K562 (cell line): ENCODE data around the gene C16orf92. TPM values are rescaled to one million over a fixed set of nuclear protein-coding genes. Genes with fewer than 3 reads are reported as not detected.
A peak's percentile ranks its signal among the peaks of the same experiment; 100 is the strongest.

Experiments
- ARID3B ChIP-seq: fragments of 250-450 bp; sonication (Bioruptor Pico); IDR thresholded peaks from 2 replicates; pipeline ENCODE4 v1.4.0; 2020; ENCODE audit warnings: borderline replicate concordance
- CBFB ChIP-seq: sonication (generic); formaldehyde crosslinking; IDR thresholded peaks from 2 replicates; pipeline ENCODE4 v1.4.0; 2020; ENCODE audit warnings: mild to moderate bottlenecking, missing genetic modification reagents
- CEBPB ChIP-seq: fragments of 450-650 bp; IDR thresholded peaks from 2 replicates; pipeline ENCODE4 v1.6.1; 2016; ENCODE audit warnings: missing genetic modification characterization, missing compliant biosample characterization
- CREM ChIP-seq: IDR thresholded peaks from 2 replicates; pipeline ENCODE4 v1.6.1; 2014; ENCODE audit warnings: antibody characterized with exemption, low read depth
- EZH2 ChIP-seq: IDR thresholded peaks from 2 replicates; pipeline ENCODE4 v1.6.1; 2012; ENCODE audit warnings: low read depth, mild to moderate bottlenecking, inconsistent platforms, low read length, borderline replicate concordance
- FOXJ3 ChIP-seq: sonication (generic); formaldehyde crosslinking; IDR thresholded peaks from 2 replicates; pipeline ENCODE4 v1.4.0; 2020; ENCODE audit warnings: mild to moderate bottlenecking, missing genetic modification reagents
- FUS ChIP-seq: fragments of 200-400 bp; formaldehyde crosslinking; optimal IDR thresholded peaks from 2 replicates; pipeline ENCODE3; 2017; ENCODE audit warnings: low read depth, low read length
- MAFF ChIP-seq: IDR thresholded peaks from 2 replicates; pipeline ENCODE4 v1.6.1; 2012; ENCODE audit warnings: low read length, improper control_type of control experiment
- PHB ChIP-seq: fragments of 250-450 bp; sonication (Bioruptor Pico); IDR thresholded peaks from 2 replicates; pipeline ENCODE4 v1.5.0; 2021
- POU5F1 ChIP-seq: fragments of 150-350 bp; IDR thresholded peaks from 2 replicates; pipeline ENCODE4 v1.6.1; 2014; ENCODE audit warnings: borderline replicate concordance, low read length, low read depth, mild to moderate bottlenecking; ENCODE audit not compliant: partially characterized antibody
- PRMT5 ChIP-seq: sonication (generic); formaldehyde crosslinking; IDR thresholded peaks from 2 replicates; pipeline ENCODE4 v1.5.0; 2020; ENCODE audit warnings: missing genetic modification reagents
- SREBF2 ChIP-seq: sonication (generic); formaldehyde crosslinking; IDR thresholded peaks from 2 replicates; pipeline ENCODE4 v1.4.0; 2020; ENCODE audit warnings: mild to moderate bottlenecking, missing genetic modification reagents
- TCF7 ChIP-seq: sonication (generic); IDR thresholded peaks from 2 replicates; pipeline ENCODE4 v1.6.1; 2016; ENCODE audit warnings: antibody characterized with exemption, borderline replicate concordance
- TFAP4 ChIP-seq: sonication (generic); formaldehyde crosslinking; IDR thresholded peaks from 2 replicates; pipeline ENCODE4 v1.8.0; 2022; ENCODE audit warnings: missing genetic modification reagents, mild to moderate bottlenecking, moderate library complexity, borderline replicate concordance
- TSHZ1 ChIP-seq: fragments of 250-450 bp; sonication (Bioruptor Pico); IDR thresholded peaks from 2 replicates; pipeline ENCODE4 v1.4.0; 2020; ENCODE audit warnings: mild to moderate bottlenecking, moderate library complexity
- ZBTB7A ChIP-seq: IDR thresholded peaks from 2 replicates; pipeline ENCODE4 v1.6.1; 2011; ENCODE audit warnings: low read depth, mild to moderate bottlenecking, low read length, moderate library complexity, borderline replicate concordance; ENCODE audit not compliant: control insufficient read depth
- ZFX ChIP-seq: sonication (generic); formaldehyde crosslinking; IDR thresholded peaks from 2 replicates; pipeline ENCODE4 v1.8.0; 2022; ENCODE audit warnings: mild to moderate bottlenecking, missing genetic modification reagents, moderate library complexity
- ZNF217 ChIP-seq: sonication (generic); formaldehyde crosslinking; IDR thresholded peaks from 2 replicates; pipeline ENCODE4 v1.8.0; 2022; ENCODE audit warnings: mild to moderate bottlenecking, missing genetic modification reagents
- polyA plus RNA-seq, 8 experiments: library from polyadenylated mRNA; depleted of rRNA in 4 of 8; stranded (reverse) in 5 of 8; unstranded in 3 of 8; fragments of >200 nt; fragmentation: Nextera tagmentation in 2 of 8; fragmentation: Illumina TruSeq in 1 of 8; extraction: Ambion mirVana in 2 of 8; extraction: Trizol in 1 of 8; gene quantifications; 2 replicates each; pipeline versions ENCODE4 v1.2.1 to v1.2.3, GENCODE V29; 2011 to 2014; ENCODE audit warnings: inconsistent platforms in 1 of 8, missing spikeins in 1 of 8
- total RNA-seq, 7 experiments: library from RNA; depleted of rRNA in 6 of 7; stranded (reverse); fragments of >200 nt in 6 of 7; fragmentation: Illumina TruSeq in 2 of 7; extraction: Trizol in 2 of 7; gene quantifications; 2 replicates each; pipeline versions ENCODE4 v1.2.1 to v1.2.3, GENCODE V29; 2011 to 2021; ENCODE audit warnings: low replicate concordance in 1 of 7
- TF ChIP-seq, protein P1 (sequence below), 3 experiments: fragments of 200-800 bp in 1 of 3; fragments of 250-450 bp in 1 of 3; fragments of 450-650 bp in 1 of 3; sonication (Bioruptor Pico) in 1 of 3; sonication (Bioruptor generic) in 1 of 3; formaldehyde crosslinking in 1 of 3; IDR thresholded peaks; 2 replicates each; pipeline versions ENCODE4 v1.6.1 to v1.8.0; 2016 to 2022; ENCODE audit warnings: mild to moderate bottlenecking in 2 of 3, missing genetic modification characterization in 2 of 3, missing compliant biosample characterization in 1 of 3, moderate library complexity in 1 of 3

C16orf92 gene
- total and polyA plus RNA-seq, 9 of the 15 experiments (the other 6 are each of a cell fraction or from before 2014, with no cell fraction given) = not detected

DNA sequence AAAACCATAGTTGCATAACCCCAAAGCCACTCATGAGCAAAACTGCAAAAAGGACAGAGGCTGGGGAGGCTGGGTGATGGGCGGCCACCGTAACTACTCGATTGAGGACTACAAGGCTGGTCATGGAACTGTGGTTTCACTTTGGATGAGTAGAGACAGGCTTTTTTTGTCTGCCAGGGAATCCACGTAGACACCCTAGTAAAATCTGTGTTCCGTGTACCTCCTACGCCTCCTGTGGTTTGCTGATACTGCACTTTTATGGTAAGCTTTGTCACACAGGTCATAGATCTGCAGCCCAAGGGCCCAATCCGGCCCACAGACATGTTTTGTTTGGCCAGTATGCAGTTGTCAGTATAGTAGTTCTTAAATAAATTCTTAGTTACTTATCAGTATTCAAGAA, 10.3 kb downstream of the C16orf92 start (continued):
- no peak for TF ChIP-seq ZBTB7A
- no peak for TF ChIP-seq CBFB (CRISPR knock-in tag)
- TF ChIP-seq TSHZ1 (CRISPR knock-in tag) = no peak
- no peak for TF ChIP-seq POU5F1
- TF ChIP-seq PRMT5 = no peak
- no peak for TF ChIP-seq SREBF2 (CRISPR knock-in tag)
- TF ChIP-seq PHB = no peak
- no peak for TF ChIP-seq ZFX (CRISPR knock-in tag)
- TF ChIP-seq CEBPB = no peak
- peak; percentile 91 for TF ChIP-seq MAFF
- no peak for TF ChIP-seq TCF7
- TF ChIP-seq EZH2 = no peak
- no peak for TF ChIP-seq TFAP4 (CRISPR knock-in tag)
- TF ChIP-seq CREM = peak; percentile 55
- TF ChIP-seq ARID3B (CRISPR knock-in tag) = no peak
- no peak for TF ChIP-seq FUS
- no peak for TF ChIP-seq FOXJ3 (CRISPR knock-in tag)
- TF ChIP-seq, protein P1, sequence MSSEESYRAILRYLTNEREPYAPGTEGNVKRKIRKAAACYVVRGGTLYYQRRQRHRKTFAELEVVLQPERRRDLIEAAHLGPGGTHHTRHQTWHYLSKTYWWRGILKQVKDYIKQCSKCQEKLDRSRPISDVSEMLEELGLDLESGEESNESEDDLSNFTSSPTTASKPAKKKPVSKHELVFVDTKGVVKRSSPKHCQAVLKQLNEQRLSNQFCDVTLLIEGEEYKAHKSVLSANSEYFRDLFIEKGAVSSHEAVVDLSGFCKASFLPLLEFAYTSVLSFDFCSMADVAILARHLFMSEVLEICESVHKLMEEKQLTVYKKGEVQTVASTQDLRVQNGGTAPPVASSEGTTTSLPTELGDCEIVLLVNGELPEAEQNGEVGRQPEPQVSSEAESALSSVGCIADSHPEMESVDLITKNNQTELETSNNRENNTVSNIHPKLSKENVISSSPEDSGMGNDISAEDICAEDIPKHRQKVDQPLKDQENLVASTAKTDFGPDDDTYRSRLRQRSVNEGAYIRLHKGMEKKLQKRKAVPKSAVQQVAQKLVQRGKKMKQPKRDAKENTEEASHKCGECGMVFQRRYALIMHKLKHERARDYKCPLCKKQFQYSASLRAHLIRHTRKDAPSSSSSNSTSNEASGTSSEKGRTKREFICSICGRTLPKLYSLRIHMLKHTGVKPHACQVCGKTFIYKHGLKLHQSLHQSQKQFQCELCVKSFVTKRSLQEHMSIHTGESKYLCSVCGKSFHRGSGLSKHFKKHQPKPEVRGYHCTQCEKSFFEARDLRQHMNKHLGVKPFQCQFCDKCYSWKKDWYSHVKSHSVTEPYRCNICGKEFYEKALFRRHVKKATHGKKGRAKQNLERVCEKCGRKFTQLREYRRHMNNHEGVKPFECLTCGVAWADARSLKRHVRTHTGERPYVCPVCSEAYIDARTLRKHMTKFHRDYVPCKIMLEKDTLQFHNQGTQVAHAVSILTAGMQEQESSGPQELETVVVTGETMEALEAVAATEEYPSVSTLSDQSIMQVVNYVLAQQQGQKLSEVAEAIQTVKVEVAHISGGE (CRISPR knock-in tag; IDR thresholded peaks at IDR 0.05) = no peak
- TF ChIP-seq ZNF217 (CRISPR knock-in tag) = no peak
